GM18861 (cell line): ENCODE results near the gene GNAL.

Experiments
- ATAC-seq: cut with Tn5 transposase; IDR thresholded peaks from one replicate; pipeline ENCODE4 v1.9.1; 2021; ENCODE audit not compliant: unreplicated experiment

GNAL gene

GRCh38 chr18:11801573-11801972, 112.5 kb downstream of the GNAL start:
- ATAC-seq = no peak

- no peak for ATAC-seq
Measured at GRCh38 chr18:11802158-11802557, 113.1 kb downstream of the GNAL start.

DNA sequence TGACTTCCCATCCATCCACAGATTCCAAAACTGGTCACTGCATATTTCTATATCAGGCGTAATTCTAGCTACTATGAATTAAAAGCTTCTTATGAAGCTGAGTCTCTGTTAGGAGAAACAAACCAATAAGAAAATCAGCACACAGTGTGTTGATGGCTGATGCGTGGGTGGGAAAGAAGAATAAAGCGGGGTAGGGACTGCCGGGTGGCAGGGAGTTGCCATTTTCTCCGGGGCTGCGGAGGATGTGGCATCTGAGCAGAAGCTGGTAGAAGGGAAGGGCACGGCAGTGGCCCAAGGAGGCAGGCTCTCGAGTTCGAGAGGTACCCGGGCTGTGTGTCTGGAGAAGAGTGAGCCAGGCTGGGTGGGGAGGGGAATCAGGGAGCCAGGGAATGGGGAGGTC, 113.5 kb downstream of the GNAL start:
- ATAC-seq = no peak

DNA sequence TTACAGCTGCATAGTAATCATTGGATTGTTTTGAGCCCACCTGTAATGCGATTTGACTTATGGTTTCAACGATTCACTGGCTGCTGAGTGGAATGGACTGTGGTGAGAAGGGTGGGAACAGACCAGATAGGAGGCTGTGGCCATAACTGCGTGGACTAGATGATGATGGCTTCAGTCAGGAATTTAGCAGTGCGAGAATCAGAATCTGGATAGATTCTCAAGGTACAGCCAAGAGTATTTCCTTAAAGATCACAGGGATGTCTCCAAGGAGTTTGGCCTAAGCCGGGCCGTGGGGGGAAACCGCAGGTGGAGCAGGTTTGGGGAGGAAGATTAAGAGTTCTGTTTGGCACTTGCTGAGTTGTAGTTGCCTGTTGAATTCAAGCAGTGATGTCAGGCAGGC, 118.2 kb downstream of the GNAL start:
- ATAC-seq = no peak

DNA sequence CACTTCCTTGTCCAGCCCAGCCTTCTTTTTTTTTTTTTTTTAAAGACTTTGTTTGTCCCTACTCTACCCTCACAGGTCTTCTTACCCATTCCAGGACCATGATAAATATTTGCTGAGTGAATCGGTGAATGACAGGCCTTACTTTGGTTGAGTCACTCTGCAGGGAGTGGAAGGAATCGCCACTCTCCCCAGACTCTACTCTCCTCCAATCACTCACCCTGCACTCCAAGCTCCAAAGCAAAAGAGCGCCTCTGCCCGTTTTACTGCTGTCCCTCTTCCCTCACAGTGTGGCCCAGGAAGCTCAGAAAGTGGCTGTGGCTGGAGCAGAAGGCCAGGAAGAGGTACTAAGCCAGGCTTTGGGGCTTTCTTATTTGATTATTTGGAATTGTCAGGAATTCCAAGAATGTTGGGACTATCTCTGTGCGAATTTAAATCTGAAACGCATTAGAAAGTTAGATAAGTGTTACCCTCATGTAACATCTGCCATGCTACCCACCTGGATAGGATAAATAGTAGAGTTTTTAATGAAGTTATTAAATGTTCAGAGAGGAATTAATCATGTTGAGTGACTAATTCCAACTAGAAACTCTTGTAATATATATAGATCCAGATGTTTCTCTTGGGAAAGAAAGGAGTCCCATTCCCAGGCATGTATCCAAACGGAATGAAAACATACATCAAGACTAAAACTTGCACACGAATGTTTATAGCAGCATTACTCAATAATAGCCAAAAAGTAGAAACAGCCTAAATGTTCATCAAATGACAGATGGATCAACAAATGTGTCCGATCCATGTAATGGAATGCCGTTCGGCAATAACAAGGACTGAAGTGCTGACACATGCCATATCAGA, 119.2 kb downstream of the GNAL start:
- ATAC-seq = no peak

GRCh38 chr18:11809895-11810294, 120.8 kb downstream of the GNAL start:
- no peak for ATAC-seq

DNA sequence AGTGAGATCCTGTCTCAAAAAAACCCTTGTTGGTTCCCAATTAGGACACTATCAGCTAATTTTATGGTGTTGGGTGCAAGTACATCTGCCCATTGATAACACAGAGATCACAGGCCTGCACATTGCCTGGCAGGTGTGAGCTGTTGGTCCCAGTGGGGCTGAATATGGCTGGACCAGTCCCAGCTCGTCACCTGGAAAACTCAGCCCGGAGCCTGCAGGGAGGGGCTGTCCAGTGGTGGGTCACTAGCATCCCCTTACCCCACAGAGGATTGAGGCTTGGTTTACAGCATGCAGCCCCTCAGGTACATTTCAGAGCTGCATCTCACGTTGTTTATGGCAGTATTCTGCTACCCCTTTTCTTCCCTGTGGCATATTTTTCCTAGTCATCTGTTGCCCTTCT, 121.3 kb downstream of the GNAL start:
- no peak for ATAC-seq

GRCh38 chr18:11811009-11811408, 121.9 kb downstream of the GNAL start:
- no peak for ATAC-seq

DNA sequence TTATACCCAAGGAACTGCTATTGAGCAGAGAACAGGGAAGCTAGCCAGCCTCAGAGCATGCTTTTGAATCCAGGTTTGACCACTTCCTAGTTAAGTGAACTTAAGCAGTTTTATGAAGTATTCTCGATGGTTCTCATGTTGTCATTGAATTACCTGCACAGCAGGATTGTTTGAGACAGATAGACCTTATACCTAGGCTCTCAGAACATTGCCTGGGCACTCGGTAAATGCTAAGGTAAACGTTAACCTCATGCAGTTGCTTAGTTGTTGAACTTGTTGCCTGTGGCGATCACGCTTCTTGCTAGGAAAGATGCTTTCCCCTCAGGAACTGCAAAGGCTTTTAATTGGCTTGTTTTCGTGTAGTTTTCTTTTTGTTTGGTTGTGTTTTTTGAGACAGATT, 128.2 kb downstream of the GNAL start:
- no peak for ATAC-seq

GRCh38 chr18:11818486-11819203, 129.6 kb downstream of the GNAL start:
- no peak for ATAC-seq

DNA sequence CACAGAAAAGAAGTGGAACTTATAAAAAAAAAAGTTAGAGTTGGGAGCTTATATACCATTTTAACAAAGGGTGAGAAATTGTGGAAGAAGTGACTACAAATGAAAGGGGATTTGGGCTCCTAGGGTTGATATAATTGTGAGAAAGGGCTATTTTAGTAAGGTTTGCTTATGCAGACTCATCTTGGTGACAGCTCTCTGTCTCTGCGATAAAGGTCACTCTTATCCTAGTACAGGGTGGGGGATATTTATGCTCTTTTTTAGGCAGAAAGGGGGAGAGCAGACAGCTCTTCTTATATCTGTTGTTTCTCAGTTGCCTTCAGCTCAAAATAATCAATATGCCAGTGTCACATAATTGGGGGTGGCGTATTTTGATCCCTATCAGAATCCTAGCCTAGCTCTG, 130.9 kb downstream of the GNAL start:
- ATAC-seq = no peak

DNA sequence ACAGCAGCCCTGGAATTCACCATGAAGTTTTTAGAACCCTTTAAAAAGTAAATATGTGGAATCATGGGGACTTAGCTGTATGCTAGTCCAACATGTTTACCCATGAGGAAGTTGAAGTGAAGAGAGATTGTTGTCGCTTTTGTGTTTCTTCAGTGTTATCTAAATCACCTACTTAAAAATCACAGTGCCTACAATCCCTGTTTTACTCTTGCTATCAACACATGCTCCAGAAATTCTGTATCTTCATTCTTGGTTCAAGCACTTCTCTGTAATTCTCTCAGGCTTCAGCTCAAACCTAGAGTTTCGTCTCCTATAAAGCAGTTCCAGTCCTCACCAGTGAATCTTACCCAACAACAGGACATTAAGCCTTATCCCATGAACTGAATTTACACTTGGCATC, 131.6 kb downstream of the GNAL start:
- no peak for ATAC-seq

- no peak for ATAC-seq
Measured at GRCh38 chr18:11821208-11821607, 132.1 kb downstream of the GNAL start.

DNA sequence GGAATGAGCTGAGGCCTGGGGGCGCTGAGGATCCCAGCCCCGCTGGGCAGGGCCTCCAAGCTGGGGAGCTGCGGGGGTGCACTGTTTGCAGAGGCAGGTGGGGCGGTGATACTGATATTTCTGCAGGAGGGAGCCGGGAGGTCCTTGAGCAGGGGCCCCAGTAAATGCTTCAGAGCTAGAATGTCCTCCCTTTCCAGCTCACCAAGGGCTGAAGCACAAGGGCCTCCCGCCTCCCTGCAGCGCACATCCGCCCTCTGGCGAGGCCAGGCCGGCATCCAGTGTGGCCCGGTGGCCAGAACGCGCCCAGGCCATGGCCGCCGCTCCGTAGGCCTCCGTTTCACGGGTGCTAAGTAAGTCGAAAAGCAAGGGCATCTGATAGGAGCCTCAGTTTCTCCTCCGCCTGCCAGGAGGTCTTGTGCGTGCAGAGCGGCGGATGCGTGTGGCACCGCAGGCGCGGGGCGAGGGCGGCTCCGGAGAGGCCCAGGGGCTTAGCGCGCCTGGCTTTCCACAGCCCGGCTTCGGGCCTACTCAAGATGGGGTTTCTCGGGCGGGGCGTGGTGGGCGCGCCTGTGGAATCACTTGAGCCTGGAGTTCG, 132.7 kb downstream of the GNAL start:
- no peak for ATAC-seq

- ATAC-seq = no peak
Measured at GRCh38 chr18:11823545-11823944, 134.5 kb downstream of the GNAL start.

DNA sequence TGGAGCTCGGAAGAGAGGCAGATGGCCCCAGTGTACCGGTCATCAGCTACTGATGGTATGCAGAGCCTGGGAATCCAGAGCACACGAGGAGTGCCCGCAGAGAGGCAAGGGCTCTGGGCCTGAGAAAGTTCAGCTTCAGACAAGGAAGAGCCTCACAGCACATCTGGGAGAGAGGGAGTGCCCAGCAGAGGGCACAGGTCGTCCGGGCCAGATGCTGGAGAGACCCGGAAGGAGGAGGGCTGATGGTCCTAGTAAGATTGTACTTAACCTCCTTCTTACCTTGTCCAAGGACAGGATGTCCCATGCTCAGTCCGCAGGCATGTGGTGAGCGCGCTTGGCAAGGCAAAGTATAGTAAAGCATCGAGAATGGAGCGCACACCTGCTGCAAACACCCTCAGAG, 137.8 kb downstream of the GNAL start:
- ATAC-seq = no peak

DNA sequence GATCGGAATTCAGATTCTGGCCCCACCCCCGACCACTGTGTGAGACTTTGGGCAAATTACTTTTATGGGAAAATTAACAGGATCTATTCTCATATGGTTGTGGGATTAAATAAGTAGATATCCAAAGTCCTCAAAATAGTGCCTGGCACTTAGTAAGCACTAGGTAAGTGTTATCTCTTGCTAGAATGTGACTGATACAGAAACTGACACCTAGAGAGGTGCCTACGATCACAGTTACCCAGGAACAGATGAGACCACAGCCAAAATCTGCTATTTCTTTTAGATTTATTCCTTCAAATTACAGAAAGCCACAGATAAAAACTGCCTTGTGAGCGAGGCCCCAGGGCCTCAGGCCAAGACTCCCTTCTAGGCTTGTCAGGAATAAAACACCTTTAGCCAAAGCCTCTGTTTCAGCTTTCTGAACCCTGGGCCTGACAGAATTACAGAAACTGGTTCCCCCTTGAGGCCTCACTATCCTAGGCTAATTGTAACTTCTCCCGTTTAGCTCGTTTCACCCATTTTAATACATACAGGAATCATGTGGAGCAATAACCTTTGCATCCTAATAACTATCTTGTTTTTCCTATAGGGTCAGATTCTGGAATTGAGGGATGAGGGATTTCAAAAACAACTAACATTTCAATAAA, 139.8 kb downstream of the GNAL start:
- ATAC-seq = no peak

DNA sequence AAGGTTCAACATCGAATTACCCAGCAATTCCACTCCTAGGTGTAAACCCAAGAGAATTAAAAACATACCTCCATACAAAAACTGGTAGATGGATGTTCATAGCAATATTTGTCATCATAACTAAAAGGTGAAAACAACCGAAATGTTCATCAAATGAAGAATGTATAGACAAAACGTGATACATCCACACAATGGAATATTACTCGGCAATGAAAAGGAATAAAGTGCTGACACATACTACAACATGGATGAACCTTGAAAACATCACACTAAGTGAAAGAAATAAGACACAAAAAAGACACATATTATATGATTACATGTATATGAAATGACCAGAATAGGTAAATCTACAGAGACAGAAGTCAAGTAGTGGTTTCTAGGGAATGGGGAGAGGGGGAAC, 141.5 kb downstream of the GNAL start:
- ATAC-seq = no peak

DNA sequence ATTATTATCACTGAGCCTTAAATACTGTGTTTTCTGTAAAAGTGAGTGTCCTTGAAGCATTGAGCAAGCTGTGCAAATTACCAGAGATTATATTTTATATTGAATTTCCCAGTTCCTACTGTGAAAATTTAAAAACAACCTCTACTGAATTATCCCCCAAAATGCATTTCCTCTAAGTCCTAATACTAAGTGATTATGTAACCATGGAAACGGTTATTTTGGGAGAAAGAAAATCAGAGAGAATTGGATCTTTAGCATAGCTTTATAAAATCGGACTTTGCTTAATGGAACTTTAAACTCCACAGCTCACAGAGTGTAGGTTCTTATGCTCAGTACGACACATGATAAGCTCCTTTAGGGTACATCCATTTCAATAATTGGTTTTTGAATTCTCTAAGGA, 142.9 kb downstream of the GNAL start:
- ATAC-seq = no peak

DNA sequence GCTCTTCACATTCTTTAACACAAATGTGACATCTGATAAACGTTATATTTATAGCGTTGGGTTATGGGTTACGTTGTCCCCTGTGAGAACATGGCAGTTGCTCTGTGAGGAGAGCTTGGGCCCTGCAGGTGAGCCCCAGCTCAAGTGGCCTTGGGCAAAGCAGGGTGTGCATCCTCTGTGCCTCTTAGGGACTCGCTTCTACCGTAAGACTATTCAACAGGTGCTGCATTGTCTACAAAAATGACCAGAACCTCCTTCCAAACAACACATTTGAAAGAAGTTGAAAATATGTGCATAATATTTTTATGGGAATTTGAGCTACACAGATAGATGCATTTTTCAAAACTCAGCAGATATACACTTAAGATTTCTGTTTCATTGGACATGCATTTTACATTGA, 145.7 kb downstream of the GNAL start:
- no peak for ATAC-seq

DNA sequence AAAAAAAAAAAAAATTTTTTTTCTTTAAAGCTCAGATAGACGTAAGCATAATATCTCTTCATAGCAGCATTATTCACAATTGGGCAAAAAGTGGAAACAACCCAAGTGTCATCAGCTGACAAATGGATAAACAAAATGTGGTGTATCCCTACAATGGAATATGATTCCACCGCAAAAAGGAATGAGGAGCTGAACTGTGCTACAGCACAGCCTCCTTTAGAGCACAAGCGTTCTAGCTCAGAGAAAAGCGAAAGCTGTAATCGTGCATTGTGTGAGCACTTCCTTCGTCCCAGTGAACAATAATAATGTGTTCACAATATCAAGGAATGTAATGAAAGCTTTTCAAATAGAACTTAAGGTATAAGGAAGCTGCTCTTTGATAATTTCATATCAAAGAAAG, 150.5 kb downstream of the GNAL start:
- no peak for ATAC-seq

DNA sequence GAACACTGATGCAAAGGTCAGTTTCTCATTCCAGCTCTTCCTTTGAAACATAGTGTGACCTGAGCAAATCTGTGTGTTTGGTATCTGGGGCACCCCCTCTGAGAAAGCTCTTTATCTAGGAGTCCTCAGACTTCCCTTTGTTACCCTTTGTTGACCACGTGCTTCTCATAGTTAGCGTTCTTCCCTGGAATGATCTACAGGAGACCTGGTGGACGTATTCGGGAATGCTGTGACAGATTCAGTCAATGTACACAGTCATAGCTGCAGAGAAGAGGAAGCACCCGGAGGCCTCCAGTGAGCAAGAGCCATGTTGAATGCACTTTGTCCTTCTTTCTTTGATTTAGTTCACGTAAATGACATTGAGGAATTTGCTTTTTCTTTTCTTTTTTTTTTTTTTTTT, 151.4 kb downstream of the GNAL start:
- no peak for ATAC-seq
